Gastroesophageal sphincter (tissue), 3 donors: ENCODE measurements around the gene ZNF483.

Source experiments
- EP300 ChIP-seq: sonication (generic); formaldehyde crosslinking; IDR thresholded peaks from one replicate; pipeline ENCODE4 v1.6.1; 2017; ENCODE audit warnings: antibody characterized with exemption, mild to moderate bottlenecking
- POLR2A ChIP-seq, 2 donors: fragments of 450-650 bp; IDR thresholded peaks; one replicate each; pipeline ENCODE4 v1.6.1; 2017; ENCODE audit warnings: antibody characterized with exemption in 2 of 2, mild to moderate bottlenecking in 2 of 2, moderate library complexity in 1 of 2
- POLR2AphosphoS5 ChIP-seq: sonication (generic); formaldehyde crosslinking; IDR thresholded peaks from one replicate; pipeline ENCODE4 v1.6.1; 2017; ENCODE audit warnings: antibody characterized with exemption
- TF ChIP-seq, protein P1 (sequence below), 4 experiments: fragments of 200-600 bp in 2 of 4; fragments of 450-650 bp in 2 of 4; sonication (generic) in 1 of 4; IDR thresholded peaks; one replicate each; pipeline ENCODE4 v1.5.1; 2017 to 2019; ENCODE audit warnings: antibody characterized with exemption in 4 of 4, mild to moderate bottlenecking in 2 of 4, moderate library complexity in 2 of 4

DNA sequence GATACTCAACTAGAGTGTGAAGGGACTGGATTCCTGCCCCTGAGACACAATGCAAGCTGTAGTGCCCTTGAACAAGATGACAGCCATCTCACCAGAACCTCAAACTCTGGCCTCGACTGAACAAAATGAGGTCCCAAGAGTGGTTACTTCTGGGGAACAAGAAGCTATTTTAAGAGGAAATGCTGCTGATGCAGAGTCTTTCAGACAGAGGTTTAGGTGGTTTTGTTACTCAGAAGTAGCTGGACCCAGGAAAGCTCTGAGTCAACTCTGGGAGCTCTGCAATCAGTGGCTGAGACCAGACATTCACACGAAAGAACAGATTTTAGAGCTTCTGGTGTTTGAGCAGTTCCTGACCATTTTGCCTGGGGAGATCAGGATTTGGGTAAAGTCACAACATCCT, 2.4 kb downstream of the ZNF483 start:
- TF ChIP-seq, protein P1, sequence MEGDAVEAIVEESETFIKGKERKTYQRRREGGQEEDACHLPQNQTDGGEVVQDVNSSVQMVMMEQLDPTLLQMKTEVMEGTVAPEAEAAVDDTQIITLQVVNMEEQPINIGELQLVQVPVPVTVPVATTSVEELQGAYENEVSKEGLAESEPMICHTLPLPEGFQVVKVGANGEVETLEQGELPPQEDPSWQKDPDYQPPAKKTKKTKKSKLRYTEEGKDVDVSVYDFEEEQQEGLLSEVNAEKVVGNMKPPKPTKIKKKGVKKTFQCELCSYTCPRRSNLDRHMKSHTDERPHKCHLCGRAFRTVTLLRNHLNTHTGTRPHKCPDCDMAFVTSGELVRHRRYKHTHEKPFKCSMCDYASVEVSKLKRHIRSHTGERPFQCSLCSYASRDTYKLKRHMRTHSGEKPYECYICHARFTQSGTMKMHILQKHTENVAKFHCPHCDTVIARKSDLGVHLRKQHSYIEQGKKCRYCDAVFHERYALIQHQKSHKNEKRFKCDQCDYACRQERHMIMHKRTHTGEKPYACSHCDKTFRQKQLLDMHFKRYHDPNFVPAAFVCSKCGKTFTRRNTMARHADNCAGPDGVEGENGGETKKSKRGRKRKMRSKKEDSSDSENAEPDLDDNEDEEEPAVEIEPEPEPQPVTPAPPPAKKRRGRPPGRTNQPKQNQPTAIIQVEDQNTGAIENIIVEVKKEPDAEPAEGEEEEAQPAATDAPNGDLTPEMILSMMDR (IDR thresholded peaks at IDR 0.05): no peak
- TF ChIP-seq POLR2A (IDR thresholded peaks at IDR 0.05) (no peak), EP300 (no peak), POLR2AphosphoS5 (no peak)
